HEK293 (cell line): ENCODE results near the gene ABCA7.
A peak's percentile ranks its signal among the peaks of the same experiment; 100 is the strongest.

ENCODE experiments used
- CTCF ChIA-PET: fragments of 350-600 bp; formaldehyde crosslinking; extraction: SDS; loops from one replicate; lab custom pipeline; 2021; ENCODE audit warnings: antibody characterized with exemption; lab: Yijun Ruan, JAX
- POLR2A ChIA-PET: fragments of 300-600 bp; formaldehyde crosslinking; extraction: SDS; loops from one replicate; lab custom pipeline; 2020; ENCODE audit warnings: antibody characterized with exemption, inconsistent platforms; lab: Yijun Ruan, JAX
- H3K27ac ChIP-seq: fragments of 200-500 bp; sonication (Bioruptor generic); 2 replicates; pipeline ENCODE4 v1.5.1; 2014; ENCODE audit warnings: low read depth, low read length, control low read depth, inconsistent platforms; ENCODE audit errors: extremely low read depth
- H3K36me3 ChIP-seq, 2 experiments: fragments of 200-500 bp in 1 of 2; sonication (Bioruptor generic) in 1 of 2; 1 replicate in 1 of 2; 2 replicates in 1 of 2; pipeline ENCODE4 v1.5.1; 2014 to 2017; ENCODE audit warnings: inconsistent platforms in 2 of 2, low read length in 2 of 2; ENCODE audit not compliant: control insufficient read depth in 2 of 2, insufficient read depth in 1 of 2
- H3K4me1 ChIP-seq: fragments of 200-500 bp; sonication (Bioruptor generic); 2 replicates; pipeline ENCODE4 v1.5.1; 2014; ENCODE audit warnings: mild to moderate bottlenecking, low read length, inconsistent platforms; ENCODE audit not compliant: control insufficient read depth, insufficient read depth
- H3K4me3 ChIP-seq: 2 replicates; pipeline ENCODE4 v1.5.1; 2011; ENCODE audit warnings: low read depth, mild to moderate bottlenecking, control low read depth, low read length, moderate library complexity
- H3K9me3 ChIP-seq: fragments of 200-500 bp; sonication (Bioruptor generic); 2 replicates; pipeline ENCODE4 v1.5.1; 2014; ENCODE audit warnings: low read depth, low read length, inconsistent platforms; ENCODE audit not compliant: control insufficient read depth, insufficient read depth
- MEIS1 ChIP-seq: sonication (generic); formaldehyde crosslinking; IDR thresholded peaks from 2 replicates; pipeline ENCODE4 v1.8.1; 2022; ENCODE audit warnings: missing genetic modification reagents, mild to moderate bottlenecking, borderline replicate concordance
- PRDM4 ChIP-seq: fragments of 450-650 bp; formaldehyde crosslinking; IDR thresholded peaks from 2 replicates; pipeline ENCODE4 v1.5.1; 2017; ENCODE audit warnings: missing biosample characterization, missing genetic modification characterization
- ZNF155 ChIP-seq: fragments of 450-650 bp; formaldehyde crosslinking; IDR thresholded peaks from 2 replicates; pipeline ENCODE4 v1.5.1; 2016; ENCODE audit warnings: missing biosample characterization, missing genetic modification characterization
- ZNF16 ChIP-seq: fragments of 450-650 bp; formaldehyde crosslinking; IDR thresholded peaks from 2 replicates; pipeline ENCODE4 v1.5.1; 2016; ENCODE audit warnings: low read depth, missing biosample characterization, missing genetic modification characterization
- ZNF2 ChIP-seq: fragments of 450-650 bp; formaldehyde crosslinking; IDR thresholded peaks from 2 replicates; pipeline ENCODE4 v1.5.1; 2016; ENCODE audit warnings: missing biosample characterization, missing genetic modification characterization
- ZNF548 ChIP-seq: fragments of 450-650 bp; formaldehyde crosslinking; IDR thresholded peaks from 2 replicates; pipeline ENCODE4 v1.5.1; 2016; ENCODE audit warnings: missing biosample characterization, missing genetic modification characterization
- ZNF580 ChIP-seq: fragments of 450-650 bp; formaldehyde crosslinking; IDR thresholded peaks from 2 replicates; pipeline ENCODE4 v1.5.1; 2016; ENCODE audit warnings: missing biosample characterization, missing genetic modification characterization
- ZNF626 ChIP-seq: fragments of 450-650 bp; sonication (Bioruptor Pico); formaldehyde crosslinking; IDR thresholded peaks from 2 replicates; pipeline ENCODE4 v1.5.1; 2018; ENCODE audit warnings: missing biosample characterization, missing genetic modification characterization, inconsistent platforms
- ZNF792 ChIP-seq: fragments of 450-650 bp; formaldehyde crosslinking; IDR thresholded peaks from 2 replicates; pipeline ENCODE4 v1.5.1; 2016; ENCODE audit warnings: missing biosample characterization, missing genetic modification characterization
- ZNF837 ChIP-seq: fragments of 450-650 bp; formaldehyde crosslinking; IDR thresholded peaks from 2 replicates; pipeline ENCODE4 v1.5.1; 2016; ENCODE audit warnings: missing biosample characterization, missing genetic modification characterization
- TF ChIP-seq, protein P1 (sequence below): fragments of 450-650 bp; formaldehyde crosslinking; IDR thresholded peaks from 2 replicates; pipeline ENCODE4 v1.5.1; 2016; ENCODE audit warnings: missing biosample characterization, missing genetic modification characterization
- TF ChIP-seq, protein P2 (sequence below): fragments of 450-650 bp; formaldehyde crosslinking; IDR thresholded peaks from 2 replicates; pipeline ENCODE4 v1.5.1; 2016; ENCODE audit warnings: missing biosample characterization, missing genetic modification characterization

ABCA7 gene

DNA sequence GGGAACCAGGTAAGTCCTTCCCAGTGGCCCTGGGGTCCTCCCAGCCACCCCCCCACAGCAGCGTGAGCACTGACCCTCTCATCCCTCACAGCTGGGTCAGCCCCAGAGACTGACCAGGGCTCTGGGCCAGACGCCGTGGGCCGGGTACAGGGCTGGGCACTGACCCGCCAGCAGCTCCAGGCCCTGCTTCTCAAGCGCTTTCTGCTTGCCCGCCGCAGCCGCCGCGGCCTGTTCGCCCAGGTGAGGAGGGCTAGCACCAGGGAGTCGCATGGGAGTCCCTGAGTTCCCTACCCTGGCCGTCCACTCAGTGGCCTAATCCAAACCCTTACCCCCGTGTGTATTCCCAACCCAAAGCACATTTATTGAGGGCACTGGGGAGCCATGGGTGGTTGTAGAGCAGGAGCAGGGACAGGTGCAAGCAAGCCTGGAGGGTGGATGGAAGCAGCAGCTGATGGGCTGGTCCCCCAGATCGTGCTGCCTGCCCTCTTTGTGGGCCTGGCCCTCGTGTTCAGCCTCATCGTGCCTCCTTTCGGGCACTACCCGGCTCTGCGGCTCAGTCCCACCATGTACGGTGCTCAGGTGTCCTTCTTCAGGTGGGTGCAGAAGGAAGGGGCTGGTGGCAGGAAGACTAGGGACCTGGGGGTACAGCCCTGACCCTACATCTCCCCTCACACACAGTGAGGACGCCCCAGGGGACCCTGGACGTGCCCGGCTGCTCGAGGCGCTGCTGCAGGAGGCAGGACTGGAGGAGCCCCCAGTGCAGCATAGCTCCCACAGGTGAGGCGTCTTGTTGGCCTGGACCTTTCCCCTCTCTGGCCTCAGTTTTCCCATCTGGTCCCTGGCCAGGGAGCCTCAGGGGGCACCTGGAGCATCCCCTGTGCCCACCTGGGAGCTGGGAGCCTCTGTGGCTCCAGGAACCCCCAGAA is 14.5 kb downstream of the ABCA7 start:
- H3K4me3 ChIP-seq = no peak overlapping the region
- CTCF ChIA-PET = interaction anchor here (1.0 kb wide), 2 partner anchors 14 to 186 kb away, joined by 3 to 4 read pairs; partner anchors contain the start of gene ABCA7
- peaks cover 0 to 41% of the 10 kb centered on the region in 2 experiments; a peak in 1 of 3 replicates for H3K36me3 ChIP-seq
- POLR2A ChIA-PET = interaction anchor here (0.7 kb wide), 1 partner anchor 15 kb away, joined by 3 read pairs; the partner anchor contains the start of gene ABCA7
- H3K27ac ChIP-seq = no peak overlapping the region
- TF ChIP-seq ZNF580 (tag by site-specific recombination) (0 out of 2 replicates have a peak, but pooled peaks have one; percentile 44), ZNF837 (tag by site-specific recombination) (no peak), MEIS1 (CRISPR knock-in tag) (no peak), ZNF16 (peak; percentile 96)
- TF ChIP-seq, protein P1, sequence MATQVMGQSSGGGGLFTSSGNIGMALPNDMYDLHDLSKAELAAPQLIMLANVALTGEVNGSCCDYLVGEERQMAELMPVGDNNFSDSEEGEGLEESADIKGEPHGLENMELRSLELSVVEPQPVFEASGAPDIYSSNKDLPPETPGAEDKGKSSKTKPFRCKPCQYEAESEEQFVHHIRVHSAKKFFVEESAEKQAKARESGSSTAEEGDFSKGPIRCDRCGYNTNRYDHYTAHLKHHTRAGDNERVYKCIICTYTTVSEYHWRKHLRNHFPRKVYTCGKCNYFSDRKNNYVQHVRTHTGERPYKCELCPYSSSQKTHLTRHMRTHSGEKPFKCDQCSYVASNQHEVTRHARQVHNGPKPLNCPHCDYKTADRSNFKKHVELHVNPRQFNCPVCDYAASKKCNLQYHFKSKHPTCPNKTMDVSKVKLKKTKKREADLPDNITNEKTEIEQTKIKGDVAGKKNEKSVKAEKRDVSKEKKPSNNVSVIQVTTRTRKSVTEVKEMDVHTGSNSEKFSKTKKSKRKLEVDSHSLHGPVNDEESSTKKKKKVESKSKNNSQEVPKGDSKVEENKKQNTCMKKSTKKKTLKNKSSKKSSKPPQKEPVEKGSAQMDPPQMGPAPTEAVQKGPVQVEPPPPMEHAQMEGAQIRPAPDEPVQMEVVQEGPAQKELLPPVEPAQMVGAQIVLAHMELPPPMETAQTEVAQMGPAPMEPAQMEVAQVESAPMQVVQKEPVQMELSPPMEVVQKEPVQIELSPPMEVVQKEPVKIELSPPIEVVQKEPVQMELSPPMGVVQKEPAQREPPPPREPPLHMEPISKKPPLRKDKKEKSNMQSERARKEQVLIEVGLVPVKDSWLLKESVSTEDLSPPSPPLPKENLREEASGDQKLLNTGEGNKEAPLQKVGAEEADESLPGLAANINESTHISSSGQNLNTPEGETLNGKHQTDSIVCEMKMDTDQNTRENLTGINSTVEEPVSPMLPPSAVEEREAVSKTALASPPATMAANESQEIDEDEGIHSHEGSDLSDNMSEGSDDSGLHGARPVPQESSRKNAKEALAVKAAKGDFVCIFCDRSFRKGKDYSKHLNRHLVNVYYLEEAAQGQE (tag by site-specific recombination) = no peak
- no peaks in the 10 kb centered on the region for H3K4me1 ChIP-seq
- no peaks in the 10 kb centered on the region for H3K9me3 ChIP-seq

GRCh38 chr19:1055028-1055425 is 15.1 kb downstream of the ABCA7 start:
- Histone ChIP-seq H3K4me1 (no peaks in the 10 kb centered on the region), H3K36me3 (peaks cover 0 to 41% of the 10 kb centered on the region in 2 experiments; a peak in 2 of 3 replicates), H3K27ac (no peak overlapping the region), H3K4me3 (no peak overlapping the region), H3K9me3 (no peaks in the 10 kb centered on the region)
- ChIA-PET CTCF (no interaction called here), POLR2A (interaction anchor here (0.6 to 0.7 kb wide), 3 partner anchors 9 to 30 kb away, joined by 3 to 7 read pairs (median 3); partner anchors contain the start of gene ABCA7)
- TF ChIP-seq, protein P2, sequence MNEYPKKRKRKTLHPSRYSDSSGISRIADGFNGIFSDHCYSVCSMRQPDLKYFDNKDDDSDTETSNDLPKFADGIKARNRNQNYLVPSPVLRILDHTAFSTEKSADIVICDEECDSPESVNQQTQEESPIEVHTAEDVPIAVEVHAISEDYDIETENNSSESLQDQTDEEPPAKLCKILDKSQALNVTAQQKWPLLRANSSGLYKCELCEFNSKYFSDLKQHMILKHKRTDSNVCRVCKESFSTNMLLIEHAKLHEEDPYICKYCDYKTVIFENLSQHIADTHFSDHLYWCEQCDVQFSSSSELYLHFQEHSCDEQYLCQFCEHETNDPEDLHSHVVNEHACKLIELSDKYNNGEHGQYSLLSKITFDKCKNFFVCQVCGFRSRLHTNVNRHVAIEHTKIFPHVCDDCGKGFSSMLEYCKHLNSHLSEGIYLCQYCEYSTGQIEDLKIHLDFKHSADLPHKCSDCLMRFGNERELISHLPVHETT (tag by site-specific recombination) = no peak
- TF ChIP-seq ZNF626 (tag by site-specific recombination) = no peak
- TF ChIP-seq ZNF2 (tag by site-specific recombination) = no peak
- TF ChIP-seq ZNF155 (tag by site-specific recombination) = no peak
- TF ChIP-seq ZNF792 = no peak

GRCh38 chr19:1055886-1056620 is 16.1 kb downstream of the ABCA7 start:
- ChIA-PET CTCF (no interaction called here), POLR2A (interaction anchor here (0.7 kb wide), 1 partner anchor 29 kb away, joined by 7 read pairs; no protein-coding TSS in a partner anchor)
- no peaks in the 10 kb centered on the region for H3K4me1 ChIP-seq
- peaks cover 0 to 41% of the 10 kb centered on the region in 2 experiments; a peak in 2 of 3 replicates for H3K36me3 ChIP-seq
- TF ChIP-seq ZNF548 (tag by site-specific recombination) (no peak), PRDM4 (peak; percentile 30; the same call in 1 of the 2 replicates)
- H3K27ac ChIP-seq = no peak overlapping the region
- H3K9me3 ChIP-seq = no peaks in the 10 kb centered on the region
- H3K4me3 ChIP-seq = no peak overlapping the region
